Measurements from ENCODE around the gene IP6K3. TPM values are rescaled to one million over a fixed set of nuclear protein-coding genes. Genes with fewer than 3 reads are reported as not detected.

The IP6K3 gene
- total and polyA plus RNA-seq, 2 experiments from 2014 or later = 0.14 to 0.16 TPM

DNA sequence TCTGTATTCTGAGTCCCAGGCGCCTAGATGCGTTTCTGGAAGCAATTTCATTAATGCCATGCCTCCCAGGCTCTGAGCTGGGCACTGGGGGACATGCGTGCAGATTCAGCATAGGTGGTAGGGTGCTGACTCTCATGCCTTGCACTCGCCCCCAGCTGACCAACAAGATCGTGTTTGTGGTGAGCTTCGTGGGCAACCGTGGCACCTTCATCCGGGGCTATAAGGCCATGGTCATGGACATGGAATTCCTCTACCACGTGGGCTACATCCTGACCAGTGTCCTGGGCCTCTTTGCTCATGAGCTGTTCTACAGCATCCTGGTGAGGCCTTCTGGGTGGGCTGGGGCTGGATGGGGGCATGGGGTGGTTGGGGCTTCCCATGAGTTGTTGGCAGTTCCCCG lies 56.8 kb downstream of the IP6K3 start:
- no peak overlapping the region for H3K4me3 ChIP-seq
- no peak overlapping the region for H3K4me3 Mint-ChIP-seq
- H3K4me1 ChIP-seq (ENCODE audit: insufficient read depth) = no peaks in the 10 kb centered on the region
- no peaks in the 10 kb centered on the region for H3K9me2 ChIP-seq (ENCODE audit: insufficient read depth)
- DNase-seq (ENCODE audit: low spot score) (no peak), ATAC-seq (no peak)
- H3K36me3 Mint-ChIP-seq (ENCODE audit: low read depth) = peaks cover 45% of the 10 kb centered on the region
- no peaks in the 10 kb centered on the region for H3K79me2 ChIP-seq (replicated peaks; ENCODE audit: insufficient read depth)
- TF ChIP-seq EZH2phosphoT487 (IDR thresholded peaks at IDR 0.05; ENCODE audit: unreplicated experiment) = no peak
- no peak for TF ChIP-seq EZH2 (IDR thresholded peaks at IDR 0.05; ENCODE audit: low read depth, unreplicated experiment)
- TF ChIP-seq, protein P1, sequence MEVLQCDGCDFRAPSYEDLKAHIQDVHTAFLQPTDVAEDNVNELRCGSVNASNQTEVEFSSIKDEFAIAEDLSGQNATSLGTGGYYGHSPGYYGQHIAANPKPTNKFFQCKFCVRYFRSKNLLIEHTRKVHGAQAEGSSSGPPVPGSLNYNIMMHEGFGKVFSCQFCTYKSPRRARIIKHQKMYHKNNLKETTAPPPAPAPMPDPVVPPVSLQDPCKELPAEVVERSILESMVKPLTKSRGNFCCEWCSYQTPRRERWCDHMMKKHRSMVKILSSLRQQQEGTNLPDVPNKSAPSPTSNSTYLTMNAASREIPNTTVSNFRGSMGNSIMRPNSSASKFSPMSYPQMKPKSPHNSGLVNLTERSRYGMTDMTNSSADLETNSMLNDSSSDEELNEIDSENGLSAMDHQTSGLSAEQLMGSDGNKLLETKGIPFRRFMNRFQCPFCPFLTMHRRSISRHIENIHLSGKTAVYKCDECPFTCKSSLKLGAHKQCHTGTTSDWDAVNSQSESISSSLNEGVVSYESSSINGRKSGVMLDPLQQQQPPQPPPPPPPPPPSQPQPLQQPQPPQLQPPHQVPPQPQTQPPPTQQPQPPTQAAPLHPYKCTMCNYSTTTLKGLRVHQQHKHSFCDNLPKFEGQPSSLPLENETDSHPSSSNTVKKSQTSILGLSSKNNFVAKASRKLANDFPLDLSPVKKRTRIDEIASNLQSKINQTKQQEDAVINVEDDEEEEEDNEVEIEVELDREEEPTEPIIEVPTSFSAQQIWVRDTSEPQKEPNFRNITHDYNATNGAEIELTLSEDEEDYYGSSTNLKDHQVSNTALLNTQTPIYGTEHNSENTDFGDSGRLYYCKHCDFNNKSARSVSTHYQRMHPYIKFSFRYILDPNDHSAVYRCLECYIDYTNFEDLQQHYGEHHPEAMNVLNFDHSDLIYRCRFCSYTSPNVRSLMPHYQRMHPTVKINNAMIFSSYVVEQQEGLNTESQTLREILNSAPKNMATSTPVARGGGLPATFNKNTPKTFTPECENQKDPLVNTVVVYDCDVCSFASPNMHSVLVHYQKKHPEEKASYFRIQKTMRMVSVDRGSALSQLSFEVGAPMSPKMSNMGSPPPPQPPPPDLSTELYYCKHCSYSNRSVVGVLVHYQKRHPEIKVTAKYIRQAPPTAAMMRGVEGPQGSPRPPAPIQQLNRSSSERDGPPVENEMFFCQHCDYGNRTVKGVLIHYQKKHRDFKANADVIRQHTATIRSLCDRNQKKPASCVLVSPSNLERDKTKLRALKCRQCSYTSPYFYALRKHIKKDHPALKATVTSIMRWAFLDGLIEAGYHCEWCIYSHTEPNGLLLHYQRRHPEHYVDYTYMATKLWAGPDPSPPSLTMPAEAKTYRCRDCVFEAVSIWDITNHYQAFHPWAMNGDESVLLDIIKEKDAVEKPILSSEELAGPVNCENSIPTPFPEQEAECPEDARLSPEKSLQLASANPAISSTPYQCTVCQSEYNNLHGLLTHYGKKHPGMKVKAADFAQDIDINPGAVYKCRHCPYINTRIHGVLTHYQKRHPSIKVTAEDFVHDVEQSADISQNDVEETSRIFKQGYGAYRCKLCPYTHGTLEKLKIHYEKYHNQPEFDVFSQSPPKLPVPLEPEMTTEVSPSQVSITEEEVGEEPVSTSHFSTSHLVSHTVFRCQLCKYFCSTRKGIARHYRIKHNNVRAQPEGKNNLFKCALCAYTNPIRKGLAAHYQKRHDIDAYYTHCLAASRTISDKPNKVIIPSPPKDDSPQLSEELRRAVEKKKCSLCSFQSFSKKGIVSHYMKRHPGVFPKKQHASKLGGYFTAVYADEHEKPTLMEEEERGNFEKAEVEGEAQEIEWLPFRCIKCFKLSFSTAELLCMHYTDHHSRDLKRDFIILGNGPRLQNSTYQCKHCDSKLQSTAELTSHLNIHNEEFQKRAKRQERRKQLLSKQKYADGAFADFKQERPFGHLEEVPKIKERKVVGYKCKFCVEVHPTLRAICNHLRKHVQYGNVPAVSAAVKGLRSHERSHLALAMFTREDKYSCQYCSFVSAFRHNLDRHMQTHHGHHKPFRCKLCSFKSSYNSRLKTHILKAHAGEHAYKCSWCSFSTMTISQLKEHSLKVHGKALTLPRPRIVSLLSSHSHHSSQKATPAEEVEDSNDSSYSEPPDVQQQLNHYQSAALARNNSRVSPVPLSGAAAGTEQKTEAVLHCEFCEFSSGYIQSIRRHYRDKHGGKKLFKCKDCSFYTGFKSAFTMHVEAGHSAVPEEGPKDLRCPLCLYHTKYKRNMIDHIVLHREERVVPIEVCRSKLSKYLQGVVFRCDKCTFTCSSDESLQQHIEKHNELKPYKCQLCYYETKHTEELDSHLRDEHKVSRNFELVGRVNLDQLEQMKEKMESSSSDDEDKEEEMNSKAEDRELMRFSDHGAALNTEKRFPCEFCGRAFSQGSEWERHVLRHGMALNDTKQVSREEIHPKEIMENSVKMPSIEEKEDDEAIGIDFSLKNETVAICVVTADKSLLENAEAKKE (CRISPR knock-in tag; IDR thresholded peaks at IDR 0.05) = no peak
- no peak for TF ChIP-seq CREB1 (CRISPR knock-in tag; IDR thresholded peaks at IDR 0.05; ENCODE audit: low read depth)
- no peak for TF ChIP-seq STAT1 (IDR thresholded peaks at IDR 0.05; ENCODE audit: unreplicated experiment)
- no peak for TF ChIP-seq ZNF114 (CRISPR knock-in tag; IDR thresholded peaks at IDR 0.05)
- TF ChIP-seq POLR2AphosphoS5 (IDR thresholded peaks at IDR 0.05; ENCODE audit: low read depth) = no peak
- no peak for TF ChIP-seq NANOG (IDR thresholded peaks at IDR 0.05; ENCODE audit: borderline replicate concordance)
- TF ChIP-seq ZNF331 (CRISPR knock-in tag; IDR thresholded peaks at IDR 0.05; ENCODE audit: low read depth) = no peak
- TF ChIP-seq REST (IDR thresholded peaks at IDR 0.05; ENCODE audit: unreplicated experiment) = no peak
- TF ChIP-seq, protein P2, sequence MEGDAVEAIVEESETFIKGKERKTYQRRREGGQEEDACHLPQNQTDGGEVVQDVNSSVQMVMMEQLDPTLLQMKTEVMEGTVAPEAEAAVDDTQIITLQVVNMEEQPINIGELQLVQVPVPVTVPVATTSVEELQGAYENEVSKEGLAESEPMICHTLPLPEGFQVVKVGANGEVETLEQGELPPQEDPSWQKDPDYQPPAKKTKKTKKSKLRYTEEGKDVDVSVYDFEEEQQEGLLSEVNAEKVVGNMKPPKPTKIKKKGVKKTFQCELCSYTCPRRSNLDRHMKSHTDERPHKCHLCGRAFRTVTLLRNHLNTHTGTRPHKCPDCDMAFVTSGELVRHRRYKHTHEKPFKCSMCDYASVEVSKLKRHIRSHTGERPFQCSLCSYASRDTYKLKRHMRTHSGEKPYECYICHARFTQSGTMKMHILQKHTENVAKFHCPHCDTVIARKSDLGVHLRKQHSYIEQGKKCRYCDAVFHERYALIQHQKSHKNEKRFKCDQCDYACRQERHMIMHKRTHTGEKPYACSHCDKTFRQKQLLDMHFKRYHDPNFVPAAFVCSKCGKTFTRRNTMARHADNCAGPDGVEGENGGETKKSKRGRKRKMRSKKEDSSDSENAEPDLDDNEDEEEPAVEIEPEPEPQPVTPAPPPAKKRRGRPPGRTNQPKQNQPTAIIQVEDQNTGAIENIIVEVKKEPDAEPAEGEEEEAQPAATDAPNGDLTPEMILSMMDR (conservative IDR thresholded peaks at IDR 0.05; ENCODE audit: low read depth in 2 of 2) = no peak
- TF ChIP-seq ETS1 (IDR thresholded peaks at IDR 0.05) = no peak
- TF ChIP-seq JUNB (IDR thresholded peaks at IDR 0.05; ENCODE audit: unreplicated experiment) = no peak
- H3K9me3 Mint-ChIP-seq = no peaks in the 10 kb centered on the region; the same call in 2 of the 3 replicates
- H3K4me1 Mint-ChIP-seq = peaks cover 12% of the 10 kb centered on the region
- H3K27me3 ChIP-seq (ENCODE audit: insufficient read depth) = no peaks in the 10 kb centered on the region
- peaks cover 31% of the 10 kb centered on the region for H3K27me3 Mint-ChIP-seq (ENCODE audit: insufficient read depth, low read depth, poor library complexity)
- no peak overlapping the region for H2AFZ ChIP-seq
- no peaks in the 10 kb centered on the region for H3F3A ChIP-seq (replicated peaks; ENCODE audit: low read depth)
- H3K36me3 ChIP-seq (ENCODE audit: insufficient read depth) = peaks cover 10% of the 10 kb centered on the region; the same call in 1 of the 2 replicates
- no peaks in the 10 kb centered on the region; the same call in 1 of the 2 replicates for H4K20me1 ChIP-seq (replicated peaks; ENCODE audit: insufficient read depth)
- no peak overlapping the region for H3K27ac ChIP-seq (ENCODE audit: low read depth)
- H3K27ac Mint-ChIP-seq = no peak overlapping the region
- no peak overlapping the region for H3K4me2 ChIP-seq

All from GM23338 (cell line).